GM23338 (cell line): ENCODE measurements around the gene MAP3K14. TPM values are rescaled to one million over a fixed set of nuclear protein-coding genes. Genes with fewer than 3 reads are reported as not detected.

Source experiments
- CREB1 ChIP-seq: fragments of 250-450 bp; sonication (Bioruptor Pico); IDR thresholded peaks from 2 replicates; pipeline ENCODE4 v1.5.0; 2020; ENCODE audit warnings: low read depth, mild to moderate bottlenecking, moderate library complexity
- EZH2 ChIP-seq: fragments of 200-600 bp; sonication (generic); IDR thresholded peaks from one replicate; pipeline ENCODE4 v1.8.0; 2017; ENCODE audit warnings: antibody characterized with exemption, mild to moderate bottlenecking, low read depth; ENCODE audit not compliant: unreplicated experiment
- JUNB ChIP-seq: IDR thresholded peaks from one replicate; pipeline ENCODE4 v1.6.1; 2016; ENCODE audit warnings: antibody characterized with exemption; ENCODE audit not compliant: unreplicated experiment
- ZNF114 ChIP-seq: fragments of 250-450 bp; sonication (Bioruptor Pico); IDR thresholded peaks from 2 replicates; pipeline ENCODE4 v1.5.0; 2020; ENCODE audit warnings: mild to moderate bottlenecking, moderate library complexity
- ZNF331 ChIP-seq: fragments of 250-450 bp; sonication (Bioruptor Pico); IDR thresholded peaks from 2 replicates; pipeline ENCODE4 v1.5.0; 2020; ENCODE audit warnings: low read depth, mild to moderate bottlenecking, moderate library complexity
- polyA plus RNA-seq: library from polyadenylated mRNA; unstranded; fragments of >200 nt; fragmentation: Nextera tagmentation; extraction: Ambion mirVana; gene quantifications from 2 replicates; pipeline ENCODE4 v1.2.1, GENCODE V29; 2016
- total RNA-seq: library from RNA; depleted of rRNA; stranded (reverse); fragments of >200 nt; shearing (Covaris generic); gene quantifications from 2 replicates; pipeline ENCODE4 v1.2.3, GENCODE V29; 2014
- TF ChIP-seq, protein P1 (sequence below): fragments of 250-450 bp; sonication (Bioruptor Pico); IDR thresholded peaks from 2 replicates; pipeline ENCODE4 v1.5.0; 2020; ENCODE audit warnings: mild to moderate bottlenecking, moderate library complexity
- TF ChIP-seq, protein P2 (sequence below), 2 experiments: fragments of 200-600 bp in 1 of 2; sonication (generic) in 1 of 2; conservative IDR thresholded peaks; 2 replicates each; pipeline versions ENCODE4 v1.5.1 to v1.6.1; 2016 to 2017; ENCODE audit warnings: antibody characterized with exemption in 2 of 2, low read depth in 2 of 2, mild to moderate bottlenecking in 2 of 2, moderate library complexity in 1 of 2

Gene MAP3K14
- total and polyA plus RNA-seq, 2 experiments from 2014 or later = 1.3 to 4.9 TPM

DNA sequence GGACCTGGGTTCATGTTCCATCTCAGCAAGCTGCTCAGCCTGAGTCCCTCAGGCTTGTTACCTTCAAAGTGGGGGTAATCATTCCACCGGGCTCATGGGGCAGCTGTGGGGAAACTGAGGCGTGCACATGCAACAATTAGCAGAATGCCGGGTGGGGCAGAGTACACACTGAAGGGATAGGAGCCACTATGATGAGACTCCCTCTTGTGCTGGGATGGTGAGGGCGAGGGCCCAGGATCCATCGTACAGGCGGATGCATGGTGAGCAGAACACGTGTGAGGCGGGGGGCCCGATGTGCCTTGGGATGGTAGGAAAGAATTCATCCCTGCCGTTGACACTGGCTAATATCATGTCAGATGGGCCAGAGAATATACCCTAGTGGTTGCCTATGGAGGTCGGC is 25.5 kb upstream of the MAP3K14 start (continued):
- TF ChIP-seq, protein P1, sequence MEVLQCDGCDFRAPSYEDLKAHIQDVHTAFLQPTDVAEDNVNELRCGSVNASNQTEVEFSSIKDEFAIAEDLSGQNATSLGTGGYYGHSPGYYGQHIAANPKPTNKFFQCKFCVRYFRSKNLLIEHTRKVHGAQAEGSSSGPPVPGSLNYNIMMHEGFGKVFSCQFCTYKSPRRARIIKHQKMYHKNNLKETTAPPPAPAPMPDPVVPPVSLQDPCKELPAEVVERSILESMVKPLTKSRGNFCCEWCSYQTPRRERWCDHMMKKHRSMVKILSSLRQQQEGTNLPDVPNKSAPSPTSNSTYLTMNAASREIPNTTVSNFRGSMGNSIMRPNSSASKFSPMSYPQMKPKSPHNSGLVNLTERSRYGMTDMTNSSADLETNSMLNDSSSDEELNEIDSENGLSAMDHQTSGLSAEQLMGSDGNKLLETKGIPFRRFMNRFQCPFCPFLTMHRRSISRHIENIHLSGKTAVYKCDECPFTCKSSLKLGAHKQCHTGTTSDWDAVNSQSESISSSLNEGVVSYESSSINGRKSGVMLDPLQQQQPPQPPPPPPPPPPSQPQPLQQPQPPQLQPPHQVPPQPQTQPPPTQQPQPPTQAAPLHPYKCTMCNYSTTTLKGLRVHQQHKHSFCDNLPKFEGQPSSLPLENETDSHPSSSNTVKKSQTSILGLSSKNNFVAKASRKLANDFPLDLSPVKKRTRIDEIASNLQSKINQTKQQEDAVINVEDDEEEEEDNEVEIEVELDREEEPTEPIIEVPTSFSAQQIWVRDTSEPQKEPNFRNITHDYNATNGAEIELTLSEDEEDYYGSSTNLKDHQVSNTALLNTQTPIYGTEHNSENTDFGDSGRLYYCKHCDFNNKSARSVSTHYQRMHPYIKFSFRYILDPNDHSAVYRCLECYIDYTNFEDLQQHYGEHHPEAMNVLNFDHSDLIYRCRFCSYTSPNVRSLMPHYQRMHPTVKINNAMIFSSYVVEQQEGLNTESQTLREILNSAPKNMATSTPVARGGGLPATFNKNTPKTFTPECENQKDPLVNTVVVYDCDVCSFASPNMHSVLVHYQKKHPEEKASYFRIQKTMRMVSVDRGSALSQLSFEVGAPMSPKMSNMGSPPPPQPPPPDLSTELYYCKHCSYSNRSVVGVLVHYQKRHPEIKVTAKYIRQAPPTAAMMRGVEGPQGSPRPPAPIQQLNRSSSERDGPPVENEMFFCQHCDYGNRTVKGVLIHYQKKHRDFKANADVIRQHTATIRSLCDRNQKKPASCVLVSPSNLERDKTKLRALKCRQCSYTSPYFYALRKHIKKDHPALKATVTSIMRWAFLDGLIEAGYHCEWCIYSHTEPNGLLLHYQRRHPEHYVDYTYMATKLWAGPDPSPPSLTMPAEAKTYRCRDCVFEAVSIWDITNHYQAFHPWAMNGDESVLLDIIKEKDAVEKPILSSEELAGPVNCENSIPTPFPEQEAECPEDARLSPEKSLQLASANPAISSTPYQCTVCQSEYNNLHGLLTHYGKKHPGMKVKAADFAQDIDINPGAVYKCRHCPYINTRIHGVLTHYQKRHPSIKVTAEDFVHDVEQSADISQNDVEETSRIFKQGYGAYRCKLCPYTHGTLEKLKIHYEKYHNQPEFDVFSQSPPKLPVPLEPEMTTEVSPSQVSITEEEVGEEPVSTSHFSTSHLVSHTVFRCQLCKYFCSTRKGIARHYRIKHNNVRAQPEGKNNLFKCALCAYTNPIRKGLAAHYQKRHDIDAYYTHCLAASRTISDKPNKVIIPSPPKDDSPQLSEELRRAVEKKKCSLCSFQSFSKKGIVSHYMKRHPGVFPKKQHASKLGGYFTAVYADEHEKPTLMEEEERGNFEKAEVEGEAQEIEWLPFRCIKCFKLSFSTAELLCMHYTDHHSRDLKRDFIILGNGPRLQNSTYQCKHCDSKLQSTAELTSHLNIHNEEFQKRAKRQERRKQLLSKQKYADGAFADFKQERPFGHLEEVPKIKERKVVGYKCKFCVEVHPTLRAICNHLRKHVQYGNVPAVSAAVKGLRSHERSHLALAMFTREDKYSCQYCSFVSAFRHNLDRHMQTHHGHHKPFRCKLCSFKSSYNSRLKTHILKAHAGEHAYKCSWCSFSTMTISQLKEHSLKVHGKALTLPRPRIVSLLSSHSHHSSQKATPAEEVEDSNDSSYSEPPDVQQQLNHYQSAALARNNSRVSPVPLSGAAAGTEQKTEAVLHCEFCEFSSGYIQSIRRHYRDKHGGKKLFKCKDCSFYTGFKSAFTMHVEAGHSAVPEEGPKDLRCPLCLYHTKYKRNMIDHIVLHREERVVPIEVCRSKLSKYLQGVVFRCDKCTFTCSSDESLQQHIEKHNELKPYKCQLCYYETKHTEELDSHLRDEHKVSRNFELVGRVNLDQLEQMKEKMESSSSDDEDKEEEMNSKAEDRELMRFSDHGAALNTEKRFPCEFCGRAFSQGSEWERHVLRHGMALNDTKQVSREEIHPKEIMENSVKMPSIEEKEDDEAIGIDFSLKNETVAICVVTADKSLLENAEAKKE (CRISPR knock-in tag) = no peak
- TF ChIP-seq CREB1 (no peak), ZNF331 (CRISPR knock-in tag) (no peak), ZNF114 (CRISPR knock-in tag) (no peak), JUNB (no peak), EZH2 (no peak)
- TF ChIP-seq, protein P2, sequence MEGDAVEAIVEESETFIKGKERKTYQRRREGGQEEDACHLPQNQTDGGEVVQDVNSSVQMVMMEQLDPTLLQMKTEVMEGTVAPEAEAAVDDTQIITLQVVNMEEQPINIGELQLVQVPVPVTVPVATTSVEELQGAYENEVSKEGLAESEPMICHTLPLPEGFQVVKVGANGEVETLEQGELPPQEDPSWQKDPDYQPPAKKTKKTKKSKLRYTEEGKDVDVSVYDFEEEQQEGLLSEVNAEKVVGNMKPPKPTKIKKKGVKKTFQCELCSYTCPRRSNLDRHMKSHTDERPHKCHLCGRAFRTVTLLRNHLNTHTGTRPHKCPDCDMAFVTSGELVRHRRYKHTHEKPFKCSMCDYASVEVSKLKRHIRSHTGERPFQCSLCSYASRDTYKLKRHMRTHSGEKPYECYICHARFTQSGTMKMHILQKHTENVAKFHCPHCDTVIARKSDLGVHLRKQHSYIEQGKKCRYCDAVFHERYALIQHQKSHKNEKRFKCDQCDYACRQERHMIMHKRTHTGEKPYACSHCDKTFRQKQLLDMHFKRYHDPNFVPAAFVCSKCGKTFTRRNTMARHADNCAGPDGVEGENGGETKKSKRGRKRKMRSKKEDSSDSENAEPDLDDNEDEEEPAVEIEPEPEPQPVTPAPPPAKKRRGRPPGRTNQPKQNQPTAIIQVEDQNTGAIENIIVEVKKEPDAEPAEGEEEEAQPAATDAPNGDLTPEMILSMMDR (conservative IDR thresholded peaks at IDR 0.05; ENCODE audit: low read depth in 2 of 2) = no peak
